DMS79 (cell line): ENCODE results near the gene SIAH3.

Source experiments
- DNase-seq: peaks from one replicate; lab custom pipeline; 2025; lab: John Stamatoyannopoulos, UW

SIAH3 gene

DNA sequence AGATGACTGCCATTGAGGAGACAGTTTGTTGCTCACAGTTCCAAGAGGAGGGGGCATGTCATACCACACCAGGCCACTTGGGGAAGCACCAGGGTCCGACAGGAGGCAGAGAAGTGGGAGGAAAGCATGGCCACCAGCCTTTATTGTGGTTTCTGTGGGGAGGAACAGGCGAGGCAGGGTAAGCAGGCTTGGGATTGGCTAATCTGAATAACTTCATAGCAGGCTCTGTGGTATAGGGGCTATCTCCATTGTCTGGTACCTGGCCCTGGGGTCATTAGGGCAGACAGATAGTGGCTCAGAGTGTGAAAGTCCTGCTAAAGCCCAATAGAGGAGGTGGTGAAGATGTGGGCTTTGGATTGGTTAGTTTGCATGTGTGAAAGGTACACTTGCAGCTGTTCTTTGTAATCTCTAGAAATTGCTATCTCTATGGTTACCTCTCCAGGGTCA, 114.0 kb downstream of the SIAH3 start:
- no peak for DNase-seq

GRCh38 chr13:45733361-45733760, 118.2 kb downstream of the SIAH3 start:
- DNase-seq = no peak

GRCh38 chr13:45732916-45733315, 118.6 kb downstream of the SIAH3 start:
- no peak for DNase-seq

DNA sequence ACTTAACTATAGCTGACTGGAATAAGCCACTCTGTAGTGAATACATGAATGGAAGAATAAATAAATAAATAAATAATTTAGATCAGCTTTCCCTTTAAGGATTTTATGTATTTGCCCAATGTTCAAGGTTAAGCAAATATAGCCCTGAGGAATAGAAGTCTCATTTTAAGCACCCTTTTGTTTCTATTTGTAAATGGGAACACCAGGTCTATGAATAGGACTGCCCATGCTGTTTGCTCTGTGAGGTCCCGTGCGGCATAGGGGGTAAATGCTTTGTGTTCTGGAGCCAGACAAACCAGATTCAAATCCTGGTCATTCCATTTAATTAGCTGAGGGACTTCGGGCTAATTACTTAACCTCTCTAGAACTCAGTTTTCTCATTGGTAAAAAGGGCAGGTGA, 120.1 kb downstream of the SIAH3 start:
- no peak for DNase-seq

- DNase-seq = no peak
These were observed 122.8 kb downstream of the SIAH3 start for GRCh38 chr13:45728759-45729158.
